Stimulated activated CD8-positive, alpha-beta memory T cell treated with anti-CD3 and anti-CD28 coated beads, Interleukin-7, amount 100 ng/mL, for 4 hours (primary cell): ENCODE data around the gene TWF2.

ENCODE experiments used
- DNase-seq, 2 donors: peaks; one replicate each; pipeline ENCODE4 v3.0.0-alpha.2; 2020; ENCODE audit warnings: low read depth in 2 of 2

The TWF2 gene

GRCh38 chr3:52182196-52182595 is 56.8 kb downstream of the TWF2 start:
- DNase-seq, result no peak

GRCh38 chr3:52181543-52181942 is 57.4 kb downstream of the TWF2 start:
- DNase-seq, result no peak
